Peyer's patch (tissue), 4 donors: ENCODE data around the gene CLPTM1L. TPM values are rescaled to one million over a fixed set of nuclear protein-coding genes. Genes with fewer than 3 reads are reported as not detected.
"Not testable (repeated sequence)": the region's sequence is repeated elsewhere in the genome, so short reads cannot be mapped to it uniquely, and the experiment has no call there.

Experiments used
- DNase-seq, 3 donors: peaks; one replicate each; pipeline ENCODE4 v3.0.0-alpha.2; 2017 to 2019
- H3K27ac ChIP-seq, 4 donors: fragments of 200-600 bp; sonication (generic); one replicate each; pipeline ENCODE4 v1.5.1; 2016 to 2019
- H3K27me3 ChIP-seq, 2 donors: fragments of 200-600 bp; sonication (generic); one replicate each; pipeline ENCODE4 v1.5.1; 2019
- H3K36me3 ChIP-seq, 3 donors: fragments of 200-600 bp; sonication (generic); one replicate each; pipeline ENCODE4 v1.5.1; 2016 to 2019
- H3K4me1 ChIP-seq, 4 donors: fragments of 200-600 bp; sonication (generic); one replicate each; pipeline ENCODE4 v1.5.1; 2016 to 2019
- H3K4me3 ChIP-seq, 4 donors: fragments of 200-600 bp; sonication (generic); 1 replicate in 3 of 4; 2 replicates in 1 of 4; pipeline ENCODE4 v1.5.1; 2016 to 2019; ENCODE audit warnings: mild to moderate bottlenecking in 1 of 4
- H3K9me3 ChIP-seq, 4 donors: fragments of 200-600 bp; sonication (generic); one replicate each; pipeline ENCODE4 v1.5.1; 2016 to 2019; ENCODE audit warnings: mild to moderate bottlenecking in 1 of 4
- CTCF ChIP-seq, 6 experiments: fragments of 450-650 bp in 4 of 6; fragments of 200-600 bp in 2 of 6; sonication (generic) in 1 of 6; IDR thresholded peaks; one replicate each; pipeline ENCODE4 v1.5.1; 2017 to 2019; ENCODE audit warnings: antibody characterized with exemption in 6 of 6, mild to moderate bottlenecking in 3 of 6, moderate library complexity in 1 of 6
- POLR2A ChIP-seq, 2 donors: fragments of 450-650 bp; IDR thresholded peaks; one replicate each; pipeline ENCODE4 v1.5.1; 2017; ENCODE audit warnings: antibody characterized with exemption in 2 of 2, mild to moderate bottlenecking in 2 of 2, moderate library complexity in 2 of 2
- total RNA-seq, 4 donors: library from RNA; depleted of rRNA; stranded (reverse); fragments of >200 nt; gene quantifications; one replicate each; pipeline ENCODE4 v1.1.0, GENCODE V29; 2016

The CLPTM1L gene
- total RNA-seq, 4 donors from 2014 or later, result 115 to 209 (median 143) TPM

GRCh38 chr5:1277331-1277730, 67.6 kb downstream of the CLPTM1L start:
- H3K36me3 ChIP-seq, result no peaks in the 10 kb centered on the region
- no peaks in the 10 kb centered on the region for H3K9me3 ChIP-seq

GRCh38 chr5:1276930-1277329, 68.0 kb downstream of the CLPTM1L start:
- TF ChIP-seq POLR2A (IDR thresholded peaks at IDR 0.05) (no peak), CTCF (IDR thresholded peaks at IDR 0.05) (no peak)
- no peak for DNase-seq
- H3K4me3 ChIP-seq, result no peak overlapping the region
- no peaks in the 10 kb centered on the region for H3K27me3 ChIP-seq
- H3K4me1 ChIP-seq, result no peaks in the 10 kb centered on the region
- H3K27ac ChIP-seq, result no peak overlapping the region
- no peaks in the 10 kb centered on the region for H3K9me3 ChIP-seq
- no peaks in the 10 kb centered on the region for H3K36me3 ChIP-seq

More at GRCh38 chr5:1277331-1277730, 67.6 kb downstream of the CLPTM1L start:
- no peak overlapping the region for H3K27ac ChIP-seq
- H3K27me3 ChIP-seq, result no peaks in the 10 kb centered on the region
- H3K4me1 ChIP-seq, result no peaks in the 10 kb centered on the region
- no peak for TF ChIP-seq POLR2A (IDR thresholded peaks at IDR 0.05)
- no peak for TF ChIP-seq CTCF (IDR thresholded peaks at IDR 0.05)
- H3K4me3 ChIP-seq, result no peak overlapping the region
- no peak for DNase-seq

GRCh38 chr5:1275397-1276391, 69.2 kb downstream of the CLPTM1L start:
- not testable (repeated sequence) for H3K4me3 ChIP-seq, H3K27me3 ChIP-seq, H3K9me3 ChIP-seq, H3K36me3 ChIP-seq, DNase-seq, H3K27ac ChIP-seq, H3K4me1 ChIP-seq

- H3K27me3 ChIP-seq, result no peaks in the 10 kb centered on the region
- H3K9me3 ChIP-seq, result no peaks in the 10 kb centered on the region
- H3K4me1 ChIP-seq, result no peaks in the 10 kb centered on the region
- H3K27ac ChIP-seq, result no peak overlapping the region
- H3K4me3 ChIP-seq, result no peak overlapping the region
- no peak for DNase-seq
- TF ChIP-seq CTCF (IDR thresholded peaks at IDR 0.05) (no peak), POLR2A (IDR thresholded peaks at IDR 0.05) (no peak)
- no peaks in the 10 kb centered on the region for H3K36me3 ChIP-seq
These were observed 70.4 kb downstream of the CLPTM1L start for GRCh38 chr5:1274471-1274870.

GRCh38 chr5:1273745-1274144, 71.2 kb downstream of the CLPTM1L start:
- H3K4me1 ChIP-seq, result no peaks in the 10 kb centered on the region
- H3K4me3 ChIP-seq, result no peak overlapping the region
- no peaks in the 10 kb centered on the region for H3K36me3 ChIP-seq
- no peak overlapping the region for H3K27ac ChIP-seq
- TF ChIP-seq POLR2A (IDR thresholded peaks at IDR 0.05) (no peak), CTCF (IDR thresholded peaks at IDR 0.05) (no peak)
- no peaks in the 10 kb centered on the region for H3K9me3 ChIP-seq
- H3K27me3 ChIP-seq, result no peaks in the 10 kb centered on the region
- no peak for DNase-seq

GRCh38 chr5:1272201-1272600, 72.7 kb downstream of the CLPTM1L start:
- Histone ChIP-seq H3K27me3 (no peaks in the 10 kb centered on the region), H3K27ac (no peak overlapping the region), H3K36me3 (no peaks in the 10 kb centered on the region), H3K9me3 (no peaks in the 10 kb centered on the region), H3K4me3 (no peak overlapping the region), H3K4me1 (no peaks in the 10 kb centered on the region)
- no peak for DNase-seq
- no peak for TF ChIP-seq CTCF (IDR thresholded peaks at IDR 0.05)
- no peak for TF ChIP-seq POLR2A (IDR thresholded peaks at IDR 0.05)
